Measurements from ENCODE around the gene TRIM77.
"Not testable (repeated sequence)": the region's sequence is repeated elsewhere in the genome, so short reads cannot be mapped to it uniquely, and the experiment has no call there.

GRCh38 chr11:89669586-89669985 lies 40.5 kb upstream of the TRIM77 start:
- TF ChIP-seq, protein P1, sequence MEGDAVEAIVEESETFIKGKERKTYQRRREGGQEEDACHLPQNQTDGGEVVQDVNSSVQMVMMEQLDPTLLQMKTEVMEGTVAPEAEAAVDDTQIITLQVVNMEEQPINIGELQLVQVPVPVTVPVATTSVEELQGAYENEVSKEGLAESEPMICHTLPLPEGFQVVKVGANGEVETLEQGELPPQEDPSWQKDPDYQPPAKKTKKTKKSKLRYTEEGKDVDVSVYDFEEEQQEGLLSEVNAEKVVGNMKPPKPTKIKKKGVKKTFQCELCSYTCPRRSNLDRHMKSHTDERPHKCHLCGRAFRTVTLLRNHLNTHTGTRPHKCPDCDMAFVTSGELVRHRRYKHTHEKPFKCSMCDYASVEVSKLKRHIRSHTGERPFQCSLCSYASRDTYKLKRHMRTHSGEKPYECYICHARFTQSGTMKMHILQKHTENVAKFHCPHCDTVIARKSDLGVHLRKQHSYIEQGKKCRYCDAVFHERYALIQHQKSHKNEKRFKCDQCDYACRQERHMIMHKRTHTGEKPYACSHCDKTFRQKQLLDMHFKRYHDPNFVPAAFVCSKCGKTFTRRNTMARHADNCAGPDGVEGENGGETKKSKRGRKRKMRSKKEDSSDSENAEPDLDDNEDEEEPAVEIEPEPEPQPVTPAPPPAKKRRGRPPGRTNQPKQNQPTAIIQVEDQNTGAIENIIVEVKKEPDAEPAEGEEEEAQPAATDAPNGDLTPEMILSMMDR (conservative IDR thresholded peaks at IDR 0.05; ENCODE audit: low read depth, low read length): not testable (repeated sequence)
- TF ChIP-seq EZH2phosphoT487 (IDR thresholded peaks at IDR 0.05; ENCODE audit: borderline replicate concordance, low read length): not testable (repeated sequence)
